Stimulated activated CD4-positive, alpha-beta T cell treated with anti-CD3 and anti-CD28 coated beads, Interleukin-4, amount 100 ng/mL, for 1 hour (primary cell): ENCODE data around the gene NCAM1.

Experiments
- DNase-seq: peaks from one replicate; pipeline ENCODE4 v3.0.0-alpha.2; 2020

Gene NCAM1

DNA sequence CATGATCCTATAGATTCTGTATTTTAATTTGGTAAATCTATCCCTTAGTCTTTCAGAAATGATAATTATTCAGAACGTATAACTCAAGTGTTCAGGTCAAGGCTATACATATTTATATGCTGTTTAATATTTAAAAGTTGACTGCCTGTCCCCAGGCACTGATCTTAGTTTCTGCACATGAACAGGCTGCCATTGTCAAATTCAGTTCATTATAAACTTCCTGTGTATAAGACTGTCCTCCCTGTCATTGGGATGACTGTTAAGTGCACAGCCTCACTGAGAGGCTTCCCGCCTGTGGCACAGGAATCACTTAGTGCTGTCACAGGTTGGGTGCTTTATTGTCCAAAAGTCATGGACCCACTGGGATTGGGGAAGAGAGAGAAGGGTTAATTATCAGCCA lies 261.0 kb downstream of the NCAM1 start:
- no peak for DNase-seq

DNA sequence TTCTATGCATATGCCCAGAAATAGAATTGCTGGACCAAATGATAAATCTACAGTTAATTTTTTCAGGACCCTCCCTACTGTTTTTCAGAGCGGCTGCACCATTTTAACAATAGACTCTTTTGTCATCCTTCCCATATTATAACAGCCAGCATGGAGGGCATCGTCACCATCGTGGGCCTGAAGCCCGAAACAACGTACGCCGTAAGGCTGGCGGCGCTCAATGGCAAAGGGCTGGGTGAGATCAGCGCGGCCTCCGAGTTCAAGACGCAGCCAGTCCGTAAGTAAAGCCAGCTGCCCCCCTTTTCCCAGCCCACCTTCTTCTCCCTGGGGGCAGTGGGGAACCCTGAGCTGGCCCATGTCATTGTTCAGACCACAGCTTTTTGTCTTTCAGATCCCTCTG lies 273.7 kb downstream of the NCAM1 start:
- no peak for DNase-seq

DNA sequence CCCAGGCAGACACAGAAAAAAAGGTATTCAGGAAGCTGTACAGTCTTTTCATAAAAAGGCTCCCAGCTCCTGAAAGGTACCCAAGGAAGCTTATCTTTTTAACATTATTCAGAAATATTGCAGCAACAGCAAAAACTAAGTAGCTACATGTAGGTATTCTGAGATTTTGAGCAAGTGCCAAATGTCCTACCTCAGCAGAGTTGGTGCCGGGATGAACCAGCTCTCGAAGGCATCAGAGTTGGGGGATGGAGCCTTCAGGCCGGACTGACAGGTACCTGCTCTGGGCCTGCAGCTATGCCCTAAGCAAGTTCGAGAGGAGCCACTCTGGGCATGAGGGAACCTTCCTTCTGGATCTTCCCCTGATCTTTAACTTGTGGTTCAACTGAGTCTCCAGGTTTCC lies 276.0 kb downstream of the NCAM1 start:
- DNase-seq = no peak

DNA sequence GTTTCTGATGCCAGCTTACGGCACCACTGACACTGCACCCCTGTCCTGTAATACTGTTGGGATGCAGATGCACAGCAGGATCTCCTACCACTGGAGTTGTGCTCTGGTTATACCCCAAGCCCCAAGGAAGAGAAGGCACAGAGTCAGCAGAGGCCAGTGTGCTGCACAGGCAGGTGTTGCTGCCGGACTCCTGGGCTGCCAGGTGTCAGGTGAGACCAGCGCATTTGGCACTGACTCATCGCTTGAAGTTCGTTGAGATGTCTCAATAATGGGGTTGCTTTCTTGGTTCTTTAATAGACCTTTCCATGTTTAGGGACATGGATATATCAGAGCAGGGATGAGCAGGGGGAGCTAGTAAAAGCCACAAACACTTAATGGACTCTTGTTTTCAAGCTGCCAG lies 277.5 kb downstream of the NCAM1 start:
- no peak for DNase-seq

DNA sequence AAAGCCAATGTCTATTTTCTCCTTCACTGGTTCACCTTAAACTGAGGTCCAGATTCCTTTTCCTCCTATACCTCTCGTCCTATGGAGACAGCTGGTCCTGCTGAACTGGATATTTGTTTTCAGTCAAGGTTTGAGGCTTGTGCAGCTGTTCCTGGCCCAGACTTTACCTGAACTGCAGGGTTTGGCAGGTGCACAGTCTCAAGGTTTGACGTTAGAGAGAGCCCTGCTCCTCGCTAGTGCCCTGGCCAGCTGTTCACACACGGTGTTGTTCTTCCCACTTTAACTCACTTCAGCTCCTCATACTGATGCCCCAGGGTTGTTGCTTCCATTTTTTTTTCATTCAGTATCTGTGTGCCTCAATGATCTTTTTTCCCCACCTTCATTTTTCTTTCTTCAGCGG lies 279.2 kb downstream of the NCAM1 start:
- DNase-seq = no peak

DNA sequence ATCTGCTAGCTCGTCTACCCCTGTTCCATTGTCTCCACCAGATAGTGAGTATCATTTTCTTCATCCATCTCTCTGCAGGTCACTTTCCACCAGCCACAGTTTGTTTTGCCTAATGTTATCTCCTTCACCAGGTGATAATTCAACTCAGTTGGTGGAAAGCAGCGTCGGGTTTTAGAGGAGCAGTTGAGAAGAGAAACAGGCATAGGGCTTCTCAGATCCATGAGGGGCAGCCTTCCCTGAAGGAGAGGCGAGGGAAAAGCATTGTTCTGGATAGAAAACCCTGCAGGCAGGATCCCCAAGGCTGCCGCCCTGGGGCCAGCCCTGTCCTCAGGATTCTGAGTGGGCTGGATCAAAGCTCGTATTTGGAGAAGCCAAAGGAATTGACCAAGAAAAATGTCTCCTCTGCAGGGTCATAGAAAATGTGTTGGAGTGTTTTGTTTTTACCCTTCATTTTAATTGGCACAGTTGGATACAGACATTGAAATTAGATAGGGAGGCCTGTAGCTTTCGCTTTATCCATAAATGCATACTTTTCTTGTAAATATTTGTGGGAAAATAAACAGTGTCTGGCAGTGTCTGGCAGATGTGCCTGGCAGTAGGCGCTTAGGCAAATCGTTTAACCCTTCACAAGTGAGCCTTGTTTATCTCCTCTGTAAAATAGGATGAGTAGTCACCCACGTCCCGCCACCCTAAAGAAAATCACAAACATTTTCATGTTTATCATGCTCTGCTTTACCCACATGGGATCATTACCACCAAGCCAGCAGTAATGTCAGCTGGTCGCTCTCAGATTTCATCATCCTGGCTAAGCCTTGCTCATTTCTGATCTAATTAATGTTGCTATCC lies 279.8 kb downstream of the NCAM1 start:
- no peak for DNase-seq

DNA sequence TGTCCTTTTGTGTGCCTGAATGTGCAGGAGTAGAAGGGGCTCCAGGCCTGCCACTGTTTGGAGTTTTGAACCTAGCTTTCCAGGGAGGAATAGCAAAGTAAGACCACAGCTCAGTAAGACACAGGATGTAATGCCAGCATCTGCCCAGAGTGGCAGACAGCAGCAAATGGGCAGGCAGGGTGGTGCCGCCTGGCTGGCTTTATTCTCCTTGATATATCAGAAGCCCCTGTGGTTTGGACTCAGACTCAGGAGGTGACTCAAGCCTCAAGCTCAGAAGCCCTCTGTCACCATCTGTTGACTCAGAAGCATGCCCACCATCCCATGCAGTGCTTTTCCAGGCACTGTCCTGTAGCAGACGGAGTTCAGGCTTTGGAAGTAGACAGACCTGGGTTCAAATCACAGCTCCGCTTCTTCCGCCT lies 280.4 kb downstream of the NCAM1 start:
- DNase-seq = no peak

DNA sequence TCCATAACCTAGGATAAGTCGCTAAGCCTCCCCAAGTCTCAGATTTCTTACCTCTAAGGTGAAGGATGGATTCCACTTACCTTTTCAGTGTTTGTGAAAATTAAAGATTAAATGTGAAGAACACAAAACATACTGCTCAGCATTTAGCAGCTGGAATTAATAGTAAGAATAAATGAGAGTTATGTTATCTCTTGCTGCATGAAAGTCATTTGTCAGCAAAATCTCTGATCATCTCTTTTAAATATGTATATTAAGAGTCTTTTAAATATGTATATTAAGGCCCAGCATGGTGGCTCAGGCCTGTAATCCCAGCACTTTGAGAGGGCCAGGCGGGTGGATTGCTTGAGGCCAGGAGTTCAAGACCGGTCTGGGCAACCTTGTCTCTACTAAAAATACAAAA lies 280.8 kb downstream of the NCAM1 start:
- DNase-seq = no peak

DNA sequence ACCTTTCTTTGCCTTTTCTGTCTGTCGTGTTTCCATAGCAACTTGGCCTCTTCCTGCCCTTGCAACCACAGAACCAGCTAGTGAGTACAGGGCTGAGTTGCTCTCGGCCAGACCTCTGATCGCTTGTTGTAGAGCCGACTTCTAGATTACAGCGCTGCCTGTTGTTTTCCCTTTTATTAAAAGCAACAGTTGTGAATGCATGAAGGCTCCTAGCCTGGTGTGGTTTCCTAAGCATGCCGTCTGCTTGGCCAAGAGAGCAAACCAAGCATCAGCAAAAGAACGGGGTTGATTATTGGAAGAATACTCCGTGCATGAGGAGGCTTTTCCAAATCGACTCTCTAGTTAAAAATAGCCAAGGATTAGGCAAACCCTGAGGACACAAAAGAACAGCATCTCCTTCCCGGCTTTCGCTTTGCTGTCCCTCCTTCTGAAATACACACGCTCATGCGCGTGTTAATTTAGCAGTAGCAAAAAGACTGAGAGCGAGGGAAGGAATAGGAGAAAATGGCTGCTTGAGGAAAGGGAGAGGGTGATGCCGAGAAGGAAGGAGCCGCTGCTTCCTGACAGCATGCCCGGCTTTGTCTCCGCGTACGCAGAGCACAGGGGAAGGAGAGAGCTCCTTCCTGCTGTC lies 281.7 kb downstream of the NCAM1 start:
- DNase-seq = no peak

DNA sequence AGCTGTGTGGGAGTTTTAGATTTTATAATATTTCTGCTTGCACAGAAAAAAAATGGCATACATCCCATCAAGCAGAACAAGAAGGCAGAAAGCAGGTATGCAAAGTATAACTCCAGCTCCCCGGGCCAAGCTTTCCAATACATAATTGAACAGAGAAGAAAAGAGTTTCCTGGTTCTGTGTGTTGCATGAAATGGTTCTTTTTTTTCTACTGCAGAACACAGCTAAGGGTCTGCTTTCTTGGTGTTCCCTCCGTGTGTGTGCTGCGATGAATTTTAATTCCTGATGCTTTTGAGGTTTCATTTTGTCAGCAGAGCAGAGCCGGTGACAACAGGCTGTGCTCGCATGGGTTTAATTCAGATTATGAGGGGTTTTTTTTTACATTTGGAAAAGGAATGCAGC lies 282.5 kb downstream of the NCAM1 start:
- no peak for DNase-seq

DNA sequence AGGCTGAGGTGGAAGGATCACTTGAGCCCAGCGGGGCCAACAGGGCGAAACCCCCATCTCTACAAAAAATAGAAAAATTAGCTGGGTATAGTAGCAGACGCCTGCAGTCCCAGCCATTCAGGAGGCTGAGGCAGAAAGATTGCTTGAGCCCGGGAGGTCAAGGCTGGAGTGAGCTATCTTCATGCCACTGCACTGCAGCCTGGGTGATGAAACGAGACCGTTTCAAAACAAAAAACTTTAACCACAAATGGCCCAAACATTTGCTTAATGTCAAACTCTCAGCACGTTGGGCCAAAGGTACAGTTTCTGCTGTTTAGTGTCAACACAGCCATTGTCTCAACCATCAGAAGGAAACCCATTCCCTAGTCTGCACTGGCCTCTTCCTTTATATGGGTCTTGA lies 284.0 kb downstream of the NCAM1 start:
- DNase-seq = no peak

DNA sequence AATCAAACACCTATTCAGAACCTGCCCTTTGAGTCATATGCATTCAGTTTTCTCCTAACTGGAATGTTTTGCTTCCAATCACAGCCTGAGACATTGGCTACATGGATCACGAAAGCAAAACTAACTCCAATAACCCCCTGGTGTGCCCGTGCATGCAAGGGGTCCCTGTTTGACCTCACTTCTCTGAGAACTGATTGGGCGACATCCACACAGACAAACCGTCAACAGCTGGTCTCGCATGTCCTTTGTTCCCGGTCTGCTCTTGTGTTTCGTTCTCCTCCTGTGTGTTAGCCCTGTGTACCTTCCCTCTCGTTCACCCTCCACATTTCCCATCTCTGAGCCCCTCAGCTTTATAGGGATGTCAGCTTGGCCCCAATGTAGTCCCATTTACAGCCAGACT lies 286.0 kb downstream of the NCAM1 start:
- DNase-seq = no peak

DNA sequence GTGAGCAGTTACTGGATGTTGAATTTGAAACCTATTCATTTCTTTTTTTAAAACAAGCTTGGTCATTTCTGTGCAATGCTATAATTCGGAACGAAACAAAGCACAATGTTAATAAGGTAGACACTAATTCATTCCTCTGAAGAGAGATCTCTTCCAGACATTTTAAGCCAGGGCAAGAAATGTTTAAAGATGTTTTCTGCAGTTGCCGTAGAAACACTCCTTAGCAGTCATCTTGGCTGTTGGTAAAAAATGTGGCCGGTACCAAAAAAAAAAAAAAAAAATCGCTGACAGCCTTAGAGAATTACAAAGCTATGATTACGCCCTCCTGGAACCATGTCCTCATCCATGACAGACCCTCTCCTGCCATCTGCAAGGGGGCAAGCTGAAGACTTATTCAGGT lies 286.7 kb downstream of the NCAM1 start:
- no peak for DNase-seq

DNA sequence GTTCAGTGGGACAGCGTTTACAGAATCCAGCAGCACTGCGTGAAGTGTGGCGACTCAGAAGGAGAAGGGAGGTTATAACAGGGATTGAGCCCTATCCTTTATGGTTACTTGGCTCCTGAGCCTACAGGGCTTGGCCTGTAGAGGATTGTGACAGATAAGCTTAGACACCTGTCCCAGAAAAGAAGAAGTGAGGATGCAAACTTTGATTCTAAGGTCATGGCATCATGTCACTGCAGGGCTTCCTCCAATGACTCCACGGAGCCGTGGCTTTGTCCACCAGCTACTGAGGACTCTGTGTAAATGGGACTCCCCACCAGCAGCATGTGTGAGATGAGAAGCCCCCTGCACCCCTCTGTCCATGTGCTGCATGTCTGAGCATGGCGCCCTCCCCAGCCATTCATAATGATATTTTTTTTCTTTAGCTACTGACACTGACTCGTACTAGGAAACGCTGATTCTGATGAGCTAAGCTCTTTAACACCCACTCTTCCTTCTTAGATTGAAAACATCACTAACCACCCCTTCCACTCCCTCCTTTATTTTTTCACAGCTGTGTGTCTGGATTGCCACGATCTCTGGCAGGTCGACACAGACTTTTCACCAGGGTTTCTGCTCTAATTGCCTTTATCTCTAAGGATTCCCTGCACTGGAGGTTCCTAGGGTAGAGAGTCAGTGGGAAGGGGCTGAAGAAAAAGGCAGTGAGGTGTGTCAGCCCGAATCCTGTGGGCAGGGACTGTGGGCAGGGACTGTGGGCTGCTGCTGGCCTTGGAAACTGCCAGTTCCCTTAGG lies 287.7 kb downstream of the NCAM1 start:
- DNase-seq = no peak

DNA sequence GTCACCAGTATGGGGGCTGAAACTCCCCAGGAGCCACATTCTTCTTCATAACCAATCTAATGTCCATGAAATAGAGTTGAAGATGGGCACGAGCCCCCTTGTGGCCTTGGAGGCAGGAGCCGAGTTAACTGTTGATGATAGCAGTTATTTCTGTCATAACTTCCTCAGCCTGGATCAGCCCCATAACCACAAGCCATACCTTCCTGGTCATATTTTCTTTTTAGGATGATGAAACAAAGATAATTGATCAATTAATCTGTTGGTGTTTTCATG lies 288.2 kb downstream of the NCAM1 start:
- DNase-seq = no peak

DNA sequence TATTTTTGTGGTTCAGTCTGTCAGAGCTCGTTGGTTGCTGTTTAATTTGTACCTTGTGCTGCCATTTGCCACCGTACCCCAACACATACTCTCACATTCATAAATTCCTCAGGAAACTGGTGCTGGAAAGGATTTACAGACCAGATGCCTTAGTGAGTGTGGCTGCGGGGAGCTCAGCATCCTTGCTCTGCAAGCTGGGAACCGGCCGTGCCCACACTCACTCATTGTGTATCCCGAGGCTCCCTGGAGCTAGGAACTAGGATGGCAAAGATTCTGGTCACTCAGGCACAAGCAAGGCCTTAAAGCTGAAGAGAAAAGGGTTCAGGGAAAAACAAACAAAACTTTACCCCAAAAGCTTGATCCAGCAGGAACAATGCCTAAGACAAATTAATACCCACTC lies 288.6 kb downstream of the NCAM1 start:
- no peak for DNase-seq

DNA sequence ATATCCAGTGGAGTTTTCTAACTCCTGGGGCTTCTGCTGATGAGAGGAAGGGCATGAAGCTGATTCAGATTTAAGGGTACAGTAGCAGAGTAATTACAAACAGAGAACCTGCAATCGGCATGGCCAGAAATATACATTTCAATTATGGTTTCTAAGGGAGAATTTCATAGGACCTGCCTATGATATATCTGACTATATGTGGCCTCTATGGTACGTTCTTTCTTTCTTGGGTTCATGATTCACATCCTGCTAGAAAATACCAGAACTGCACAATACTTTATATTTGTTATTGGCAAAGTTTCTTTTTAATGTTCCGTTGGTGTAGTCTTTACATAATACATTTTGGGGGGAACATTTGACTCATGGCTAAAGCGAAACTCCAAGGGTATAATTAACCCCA lies 290.1 kb downstream of the NCAM1 start:
- DNase-seq = no peak

DNA sequence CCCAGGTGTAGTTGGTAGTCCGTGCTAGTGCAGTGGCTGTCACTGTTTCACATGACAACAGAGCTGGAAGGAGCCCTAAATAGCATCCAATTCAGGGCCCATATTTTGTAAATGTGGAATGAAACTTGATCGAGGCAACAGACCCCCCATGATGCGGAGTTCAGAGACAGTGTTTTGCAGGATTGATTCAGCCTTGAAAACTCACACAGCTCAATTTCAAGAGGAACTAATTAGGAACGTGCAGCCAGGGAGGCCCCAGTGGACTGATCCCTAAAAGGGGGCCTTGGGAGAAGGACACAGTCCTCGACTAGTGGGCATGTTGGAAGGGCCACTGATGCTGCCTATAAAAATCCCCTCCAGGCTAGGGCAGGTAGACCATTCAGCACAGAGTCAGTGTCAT lies 292.2 kb downstream of the NCAM1 start:
- DNase-seq = no peak

DNA sequence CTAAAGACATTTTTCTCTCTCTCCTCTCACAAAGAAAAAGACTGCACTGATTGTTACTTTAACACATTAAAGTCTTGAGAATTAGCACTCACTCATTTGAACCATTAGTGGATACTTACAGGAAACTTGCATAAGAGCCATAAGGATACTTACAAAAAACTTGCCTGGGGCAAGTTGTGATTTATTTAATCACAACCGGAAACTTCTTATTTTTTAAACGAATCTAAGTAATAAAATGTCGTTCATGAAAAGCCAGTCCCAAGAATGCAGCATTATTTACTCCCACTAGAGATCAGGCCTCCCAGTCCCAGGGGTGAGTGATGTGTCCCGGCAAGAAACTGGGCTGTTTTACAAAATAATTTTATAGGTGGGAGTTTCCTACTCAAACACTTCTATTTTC lies 293.9 kb downstream of the NCAM1 start:
- no peak for DNase-seq

DNA sequence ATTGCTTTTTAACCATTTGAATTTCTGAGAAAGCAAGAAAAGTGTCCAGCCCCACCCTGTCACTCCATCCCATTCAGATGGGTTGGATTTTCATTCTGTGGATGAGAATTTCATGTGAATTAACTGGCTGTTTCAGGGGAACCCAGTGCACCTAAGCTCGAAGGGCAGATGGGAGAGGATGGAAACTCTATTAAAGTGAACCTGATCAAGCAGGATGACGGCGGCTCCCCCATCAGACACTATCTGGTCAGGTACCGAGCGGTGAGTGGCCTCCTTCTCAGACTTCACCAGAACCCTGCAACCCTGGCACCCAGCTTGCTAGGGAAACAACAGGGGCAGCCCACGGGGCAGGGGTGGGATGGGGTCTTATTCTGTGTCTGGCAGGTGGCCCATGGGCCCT lies 294.5 kb downstream of the NCAM1 start:
- DNase-seq = no peak

DNA sequence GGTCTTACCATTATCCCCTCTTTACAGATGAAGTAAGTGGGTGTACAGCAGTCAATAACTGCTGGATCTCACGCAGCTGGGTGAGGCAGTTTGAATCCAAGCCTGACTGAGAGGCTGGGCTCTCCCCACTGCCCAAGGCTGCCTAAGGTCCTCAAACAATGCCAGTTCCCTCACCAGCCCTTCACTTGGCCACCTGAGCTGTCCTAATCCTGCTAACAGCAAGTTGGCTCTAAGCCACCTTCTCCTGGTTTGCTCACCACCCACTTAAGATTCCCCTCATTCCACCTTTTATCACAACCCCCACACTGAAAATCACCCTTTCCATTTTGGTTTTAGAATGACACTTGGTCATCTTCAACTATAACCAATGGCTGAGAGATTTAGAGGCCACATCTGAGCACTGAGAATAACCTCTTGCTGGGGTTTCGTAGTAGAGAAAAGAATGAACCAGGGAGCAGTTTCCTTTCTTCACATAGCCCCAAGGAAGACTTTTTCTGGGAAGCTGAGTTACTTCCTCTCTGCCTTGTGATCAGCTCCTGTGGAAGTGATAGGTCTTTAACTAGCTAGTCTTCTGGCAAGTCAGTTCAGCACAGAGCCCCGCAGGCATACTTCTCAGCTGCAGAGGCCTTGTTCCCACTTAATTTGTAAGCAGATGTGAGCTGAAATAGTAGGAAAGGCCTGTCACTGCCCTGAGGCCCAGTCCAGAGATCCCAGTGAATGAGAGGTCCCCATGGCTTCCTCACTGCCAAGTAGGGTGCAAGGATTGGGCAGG lies 295.4 kb downstream of the NCAM1 start:
- no peak for DNase-seq

DNA sequence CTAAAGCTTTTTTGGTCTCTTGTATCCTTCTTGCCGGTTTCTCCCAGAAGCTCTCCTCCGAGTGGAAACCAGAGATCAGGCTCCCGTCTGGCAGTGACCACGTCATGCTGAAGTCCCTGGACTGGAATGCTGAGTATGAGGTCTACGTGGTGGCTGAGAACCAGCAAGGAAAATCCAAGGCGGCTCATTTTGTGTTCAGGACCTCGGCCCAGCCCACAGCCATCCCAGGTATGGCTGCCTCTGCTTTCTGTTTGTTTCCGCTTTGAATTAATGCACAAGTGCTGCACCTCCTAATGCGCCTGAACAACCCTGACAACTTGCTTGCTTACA lies 298.8 kb downstream of the NCAM1 start:
- DNase-seq = no peak

DNA sequence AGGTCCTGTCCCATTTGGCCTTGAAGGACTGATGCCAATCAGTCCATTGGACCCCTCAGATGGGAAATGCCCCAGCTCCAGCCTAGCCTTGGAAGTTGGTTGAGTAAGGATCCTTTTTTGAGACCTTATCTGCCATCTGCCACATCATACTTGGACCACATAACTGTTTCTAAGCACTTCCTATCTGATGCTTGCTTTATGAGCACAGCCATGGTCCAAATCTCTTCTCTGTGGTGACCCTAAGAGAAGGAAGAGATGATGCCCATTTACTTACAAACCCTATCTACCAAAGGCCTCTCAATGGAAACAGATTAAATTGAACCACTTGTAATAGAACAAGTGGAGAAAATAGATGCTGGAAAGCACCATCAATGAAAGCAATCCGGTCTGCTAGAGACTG lies 299.3 kb downstream of the NCAM1 start:
- DNase-seq = no peak
